Measurements from ENCODE around the gene USP34.
"Not testable (repeated sequence)": the region's sequence is repeated elsewhere in the genome, so short reads cannot be mapped to it uniquely, and the experiment has no call there.

The USP34 gene

DNA sequence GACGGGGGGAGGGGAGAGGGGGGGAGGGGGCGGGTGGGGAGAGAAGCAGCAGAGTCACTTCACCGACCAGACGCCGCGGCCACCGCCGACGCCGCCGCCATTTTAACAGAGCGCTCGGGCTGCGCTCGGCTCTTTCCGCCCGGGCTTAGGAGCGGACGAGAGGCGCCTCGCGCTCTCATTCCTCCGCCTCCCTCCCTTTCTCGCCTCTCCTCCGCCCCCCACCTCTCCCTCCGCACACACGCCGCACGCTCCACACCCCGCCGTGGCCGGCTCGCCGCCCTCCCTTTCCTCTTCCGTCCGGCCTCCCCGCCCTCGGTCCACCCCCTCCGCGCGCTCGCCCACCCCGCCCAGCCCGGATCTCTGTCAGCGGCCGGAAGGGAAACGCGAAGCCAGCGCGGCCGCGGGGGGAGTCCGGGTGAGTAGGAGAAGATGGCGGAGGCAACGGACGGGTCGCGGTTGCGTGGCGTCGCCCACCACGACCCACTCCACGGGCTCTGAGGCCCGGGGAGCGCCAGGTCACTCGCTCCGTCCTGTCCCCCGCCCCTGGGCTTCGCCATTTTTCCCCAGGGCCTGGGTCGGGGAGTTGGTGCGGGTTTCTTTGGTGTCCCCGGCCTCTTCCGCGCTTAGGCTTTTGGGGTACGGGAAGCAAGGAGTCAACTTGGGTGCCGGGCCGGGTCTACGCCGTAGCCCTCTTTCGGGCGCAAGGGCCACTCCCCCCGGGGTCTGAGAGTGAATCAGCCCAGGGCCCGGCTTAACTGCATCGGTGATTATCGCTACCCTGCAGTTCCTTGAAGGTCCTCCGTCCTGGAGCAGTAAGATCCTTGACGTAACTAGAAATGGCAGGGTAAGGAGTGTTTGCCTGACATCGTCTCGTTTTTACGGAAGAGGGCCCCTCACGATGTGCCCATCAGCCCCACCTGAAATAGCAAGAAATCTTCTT, at the start of gene USP34:
USP34 (minus strand) TSS at position 123 of the 940 bp plus-strand sequence. CDS start 395 bp downstream, outside the sequence.
- DNase-seq: peak; percentile 40

DNA sequence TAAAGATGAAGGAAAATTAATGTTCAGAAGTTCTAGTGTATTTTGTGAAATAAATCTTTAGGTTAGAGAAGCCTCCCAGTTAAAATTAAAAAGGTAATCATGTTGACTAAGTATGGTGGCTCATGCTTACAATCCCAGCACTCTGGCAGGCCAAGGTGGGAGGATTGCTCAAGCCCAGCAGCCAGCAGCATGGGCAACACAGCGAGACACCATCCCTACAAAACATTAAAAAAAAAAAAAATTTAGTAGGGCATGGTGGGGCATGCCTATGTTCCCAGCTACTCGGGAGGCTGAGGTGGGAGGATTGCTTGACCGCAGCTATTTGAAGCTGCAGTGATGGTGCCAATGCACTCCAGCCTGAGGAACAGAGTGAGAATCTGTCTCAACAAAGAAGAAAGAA, 49.4 kb upstream of the USP34 start:
- DNase-seq: no peak

GRCh38 chr2:61512768-61513398, 42.0 kb upstream of the USP34 start:
- no peak for DNase-seq

- DNase-seq: no peak
These were observed 40.1 kb upstream of the USP34 start for GRCh38 chr2:61510674-61511671.

DNA sequence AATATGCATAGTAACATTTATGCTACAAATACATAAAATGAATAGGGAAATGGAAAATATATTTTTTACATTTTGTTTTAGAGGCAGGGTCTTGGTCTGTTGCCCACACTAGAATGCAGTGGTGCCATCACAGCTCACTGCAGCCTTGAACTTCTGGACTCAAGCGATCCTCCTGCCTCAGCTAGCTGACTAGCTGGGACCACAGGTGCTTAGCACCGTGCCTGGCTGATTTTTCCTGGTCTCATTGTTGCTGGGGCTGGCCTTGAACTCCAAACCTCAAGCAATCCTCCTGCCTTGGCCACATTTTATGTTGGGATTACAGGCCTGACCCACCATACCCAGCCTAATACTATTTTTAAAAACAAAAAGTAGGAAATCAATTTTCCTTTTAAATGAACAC, 34.1 kb upstream of the USP34 start:
- no peak for DNase-seq

DNA sequence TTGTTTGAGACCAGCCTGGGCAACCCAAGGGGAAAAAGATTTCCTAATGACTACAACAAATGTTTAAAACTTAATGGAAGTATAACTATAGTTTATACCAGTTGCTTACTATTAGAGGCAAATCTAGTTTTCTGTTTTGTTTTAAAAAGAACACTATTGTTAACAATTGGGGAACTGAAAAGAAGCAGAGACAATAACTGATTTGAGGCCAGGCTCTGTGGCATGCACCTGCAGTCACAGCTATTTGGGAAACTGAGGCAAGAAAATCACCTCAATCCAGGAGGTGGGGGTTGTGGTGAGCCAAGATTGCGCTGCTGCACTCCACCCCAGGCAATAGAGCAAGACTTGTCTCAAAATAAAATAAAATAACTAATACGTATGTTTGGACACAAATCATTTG, 28.2 kb upstream of the USP34 start:
- DNase-seq: no peak

DNA sequence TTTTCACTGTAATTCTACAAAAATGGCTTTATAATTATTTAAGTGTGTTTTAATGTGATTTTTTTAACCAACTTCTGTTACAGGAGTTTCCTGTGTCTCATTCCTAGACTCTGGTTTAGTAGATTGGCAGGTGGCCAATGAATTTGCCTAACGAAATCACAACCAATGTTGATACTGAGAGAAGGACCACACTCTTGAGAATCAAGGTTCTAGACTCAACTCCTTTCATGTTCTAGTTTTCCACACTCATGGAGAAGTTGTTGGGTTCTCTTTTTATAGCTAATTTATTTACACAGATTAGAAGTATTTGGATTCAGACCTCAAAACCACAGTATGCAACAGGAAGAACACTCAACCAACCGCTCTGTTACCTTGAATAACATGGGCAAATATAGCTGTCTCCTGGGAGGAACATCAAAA, 22.6 kb upstream of the USP34 start:
- DNase-seq: no peak

DNA sequence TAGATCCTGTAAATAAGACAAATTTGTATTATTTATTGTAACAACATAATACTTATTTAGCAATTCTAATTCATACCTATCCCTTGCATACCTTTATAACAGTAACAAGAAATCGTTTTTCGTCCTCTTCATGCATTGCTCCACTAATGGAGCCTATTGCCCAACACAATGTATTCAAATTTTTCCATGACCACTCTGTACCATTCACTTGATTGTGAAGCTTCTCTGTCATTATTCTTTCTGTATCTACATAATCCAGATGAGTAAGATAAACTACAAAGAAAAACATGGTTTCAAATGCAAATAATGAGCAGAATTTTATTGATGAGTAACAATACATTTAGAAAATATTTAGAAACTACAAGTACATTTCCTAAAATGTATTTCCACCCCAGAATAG, 21.6 kb upstream of the USP34 start:
- DNase-seq: no peak

DNA sequence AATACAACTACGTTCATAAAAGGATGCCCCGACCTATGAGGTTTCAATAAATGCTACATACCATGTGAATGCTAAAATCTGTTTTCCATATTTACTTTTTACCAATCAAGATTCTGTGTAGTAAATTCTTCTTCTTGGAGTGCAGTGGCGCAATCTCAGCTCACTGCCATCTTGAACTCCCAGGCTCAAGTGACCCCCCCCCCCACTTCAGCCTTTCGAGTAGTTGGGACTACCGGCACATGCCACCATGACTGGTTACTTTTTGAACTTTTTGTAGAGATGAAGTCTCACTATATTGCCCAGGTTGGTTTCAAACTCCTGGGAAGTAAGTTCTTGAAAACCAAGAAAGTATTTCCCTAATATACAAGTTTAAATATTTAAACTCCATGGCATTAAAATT, 14.4 kb upstream of the USP34 start:
- no peak for DNase-seq

DNA sequence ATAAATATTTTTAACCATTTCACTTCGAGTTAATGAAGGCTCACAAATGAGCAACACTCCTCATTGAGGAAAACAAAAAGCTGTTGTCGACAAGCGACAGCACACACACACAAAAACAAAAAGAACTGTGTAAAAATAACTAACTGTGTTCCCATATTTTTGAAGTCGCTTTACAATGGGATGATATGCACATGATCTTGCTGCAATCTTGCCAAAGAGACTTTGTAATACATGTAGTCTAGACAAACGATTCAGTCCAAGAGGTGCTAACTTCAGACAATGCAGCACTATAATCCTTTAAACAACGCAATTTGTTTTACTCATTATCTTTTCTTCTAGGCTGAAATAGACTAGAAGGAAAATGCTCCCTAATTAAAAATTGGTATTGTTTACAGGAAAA, 7.2 kb upstream of the USP34 start:
- no peak for DNase-seq

DNA sequence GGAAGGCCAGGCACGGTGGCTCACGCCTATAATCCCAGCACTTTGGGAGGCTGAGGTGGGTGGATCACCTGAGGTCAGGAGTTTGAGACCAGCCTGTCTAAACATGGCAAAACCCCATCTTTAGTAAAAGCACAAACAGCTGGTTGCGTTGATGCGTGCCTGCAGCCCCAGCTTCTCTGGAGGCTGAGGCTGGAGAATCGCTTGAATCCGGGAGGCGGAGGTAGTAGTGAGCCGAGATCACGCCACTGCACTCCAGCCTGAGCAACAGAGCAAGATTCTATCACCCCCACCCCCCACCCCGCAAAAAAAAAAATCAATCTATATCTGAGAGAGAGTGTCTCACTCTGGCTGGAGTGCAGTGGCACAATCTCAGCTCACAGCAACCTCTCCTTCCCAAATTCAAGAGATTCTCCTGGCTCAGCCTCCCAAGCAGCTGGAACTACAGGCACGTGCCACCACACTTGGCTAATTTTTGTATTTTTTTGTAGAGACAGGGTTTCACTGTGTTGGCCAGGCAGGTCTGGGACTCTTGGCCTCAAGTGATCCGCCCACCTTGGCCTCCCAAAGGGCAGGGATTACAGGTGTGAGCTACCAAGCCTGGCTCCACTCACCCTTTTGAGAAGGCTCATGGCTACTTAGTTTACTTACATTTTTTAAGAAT, 6.2 kb upstream of the USP34 start:
- DNase-seq: not testable (repeated sequence)

DNA sequence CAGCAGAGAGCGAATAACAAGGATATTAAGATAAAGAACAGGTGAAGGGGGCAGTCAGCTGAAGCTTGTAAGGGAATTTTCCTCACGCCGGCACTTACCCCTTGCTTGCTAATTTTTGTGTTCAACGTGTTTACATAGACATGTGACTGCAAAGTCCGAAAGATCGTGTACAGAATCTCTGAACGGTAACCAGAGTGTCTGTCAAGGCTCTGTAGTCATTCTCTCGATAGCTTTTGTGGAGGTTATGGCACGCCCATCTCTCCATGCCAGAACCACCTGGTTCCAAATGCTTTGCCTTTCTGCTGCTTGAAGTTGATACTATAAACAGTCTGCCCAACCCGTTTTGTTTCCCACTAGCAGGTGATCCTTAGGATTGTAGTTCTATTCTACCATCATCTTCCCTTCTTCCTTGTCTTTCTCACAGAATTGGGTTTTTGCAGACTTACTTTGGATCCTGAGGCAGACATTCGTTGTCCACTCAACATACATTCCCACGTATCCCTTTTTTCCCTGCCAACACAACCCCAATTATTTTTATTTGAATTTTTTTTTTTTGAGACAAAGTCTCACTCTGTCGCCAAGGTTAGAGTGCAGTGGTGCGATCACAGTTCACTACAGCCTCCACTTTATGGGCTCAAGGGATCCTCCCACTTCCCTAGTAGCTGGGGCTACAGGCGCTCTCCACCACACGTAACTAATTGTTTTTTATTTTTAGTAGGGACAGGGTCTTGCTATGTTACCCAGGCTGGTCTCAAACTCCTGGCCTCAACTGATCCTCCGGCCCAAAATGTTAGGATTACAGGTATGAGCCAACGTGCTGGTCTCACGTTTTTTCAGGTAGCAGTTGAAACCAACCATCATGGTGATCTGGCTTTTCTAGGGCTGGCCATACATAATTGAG, 1.3 kb upstream of the USP34 start:
- DNase-seq: no peak

- no peak for DNase-seq
These were observed 550 bp downstream of the USP34 start for GRCh38 chr2:61470122-61470951.

DNA sequence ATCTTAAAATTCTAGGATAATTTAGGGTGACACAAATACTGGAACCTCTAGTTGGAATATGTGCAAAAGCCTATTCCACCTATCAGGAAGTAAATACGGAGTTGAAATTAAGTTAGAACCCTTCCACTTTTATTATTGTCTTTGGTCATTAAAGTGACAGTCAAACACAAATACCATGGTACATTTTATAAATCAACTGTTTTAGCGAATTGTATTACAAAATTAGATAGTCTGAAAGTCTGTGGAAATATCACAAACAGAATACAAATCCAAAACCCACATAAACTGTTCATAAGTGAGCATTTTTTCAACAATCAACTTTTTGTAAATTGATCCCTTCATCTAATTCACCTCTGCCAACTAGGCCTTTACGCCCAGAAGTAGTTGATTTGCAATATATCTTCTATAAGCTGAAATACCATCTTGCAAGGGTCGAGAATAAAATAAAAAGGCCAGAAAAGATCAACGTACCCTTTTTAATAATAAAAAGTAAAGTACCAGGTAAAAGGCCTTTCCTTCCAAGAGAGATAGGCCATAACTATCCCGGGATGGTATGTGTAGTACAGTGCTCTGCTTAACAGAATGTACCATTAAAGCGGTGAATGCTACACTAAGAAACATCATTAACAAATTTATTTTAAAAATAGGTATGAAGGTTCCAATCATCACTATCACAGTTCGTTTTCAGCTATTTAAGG, 1.3 kb downstream of the USP34 start:
- DNase-seq: no peak

DNA sequence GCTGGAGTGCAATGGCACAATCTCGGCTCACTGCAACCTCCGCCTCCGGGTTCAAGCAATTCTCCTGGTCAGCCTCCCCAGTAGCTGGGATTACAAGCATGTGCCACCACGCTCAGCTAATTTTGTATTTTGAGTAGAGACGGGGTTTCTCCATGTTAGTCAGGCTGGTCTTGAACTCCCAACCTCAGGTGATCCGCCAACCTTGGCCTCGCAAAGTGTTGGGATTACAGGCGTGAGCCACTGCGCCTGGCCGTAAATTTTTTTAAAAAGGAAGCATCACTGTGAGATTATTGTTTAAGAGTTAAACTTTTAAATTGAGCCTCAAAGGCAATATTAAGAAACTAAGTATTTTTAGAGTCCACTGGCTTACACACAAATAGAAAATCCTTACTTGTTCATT, 2.7 kb downstream of the USP34 start:
- DNase-seq: not testable (repeated sequence)

GRCh38 chr2:61465045-61465444, 5.8 kb downstream of the USP34 start:
- no peak for DNase-seq

DNA sequence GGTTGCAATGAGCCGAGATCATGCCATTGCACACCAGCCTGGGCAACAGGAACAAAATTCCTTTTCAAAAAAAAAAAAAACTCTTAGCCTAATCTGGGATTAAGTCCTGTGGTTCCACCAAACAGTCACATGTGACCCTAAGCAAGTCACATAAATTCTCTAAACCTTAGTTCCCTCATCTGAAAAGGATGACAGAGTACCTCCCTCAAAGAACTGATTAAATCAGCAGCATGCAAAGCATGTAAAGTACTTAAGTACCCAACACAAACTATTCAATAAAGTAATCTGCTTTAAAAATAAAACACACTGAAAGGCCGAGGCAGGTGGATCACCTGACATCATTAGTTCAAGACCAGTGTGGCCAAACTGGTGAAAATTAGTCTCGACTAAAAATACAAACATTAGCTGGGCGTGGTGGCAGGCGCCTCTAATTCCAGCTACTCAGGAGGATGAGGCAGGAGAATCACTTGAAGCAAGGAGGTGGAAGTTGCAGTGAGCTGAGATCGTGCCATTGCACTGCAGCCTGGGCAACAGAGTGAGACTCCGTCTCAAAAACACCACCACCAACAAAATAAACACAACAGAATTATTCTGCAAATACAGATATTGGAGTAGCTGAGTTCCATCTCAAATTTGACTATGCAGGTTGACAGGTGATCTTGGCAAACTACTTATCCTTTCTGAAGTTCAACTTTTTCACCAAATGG, 7.0 kb downstream of the USP34 start:
- DNase-seq: no peak

DNA sequence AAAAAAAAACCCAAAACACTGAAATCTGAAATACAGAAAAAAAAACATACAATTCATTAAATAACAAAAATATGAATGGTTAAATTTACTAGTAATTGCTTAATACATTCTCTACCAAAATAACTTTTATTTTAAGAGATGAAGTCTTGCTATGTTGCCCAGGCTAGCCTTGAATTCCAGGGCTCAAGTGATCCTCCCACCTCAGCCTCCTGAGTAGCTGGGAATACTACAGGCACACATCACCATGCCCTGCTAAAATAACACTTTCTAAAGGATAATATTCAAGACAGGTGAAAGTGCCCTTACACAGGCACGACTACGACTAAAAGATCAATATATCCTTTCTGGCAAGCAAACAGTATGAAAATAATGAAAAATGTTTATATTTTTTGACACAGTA, 9.5 kb downstream of the USP34 start:
- DNase-seq: no peak

GRCh38 chr2:61460163-61460562, 10.7 kb downstream of the USP34 start:
- no peak for DNase-seq

Measured in NCI-H1436 treated with DMSO at 0.1 percent for 48 hours (cell line).